Stimulated activated CD4-positive, alpha-beta T cell treated with anti-CD3 and anti-CD28 coated beads, Interleukin-12 subunit alpha, Interleukin-12 subunit beta, amount 100 ng/mL, for 4 hours (primary cell): ENCODE data around the gene ARHGEF19.
A peak's percentile ranks its signal among the peaks of the same experiment; 100 is the strongest.
"Not testable (repeated sequence)": the region's sequence is repeated elsewhere in the genome, so short reads cannot be mapped to it uniquely, and the experiment has no call there.

Source experiments
- DNase-seq: peaks from one replicate; pipeline ENCODE4 v3.0.0-alpha.2; 2020

The ARHGEF19 gene

GRCh38 chr1:16218674-16219071, 6.2 kb upstream of the ARHGEF19 start:
- DNase-seq = no peak

GRCh38 chr1:16218014-16218673, 5.7 kb upstream of the ARHGEF19 start:
- no peak for DNase-seq

GRCh38 chr1:16217061-16217785, 4.8 kb upstream of the ARHGEF19 start:
- DNase-seq = peak; percentile 93

- DNase-seq = peak; percentile 39
Measured at GRCh38 chr1:16215882-16216753, 3.7 kb upstream of the ARHGEF19 start.

GRCh38 chr1:16215240-16215639, 2.8 kb upstream of the ARHGEF19 start:
- not testable (repeated sequence) for DNase-seq

GRCh38 chr1:16213544-16213943, 1.1 kb upstream of the ARHGEF19 start:
- DNase-seq = not testable (repeated sequence)

- no peak for DNase-seq
Measured at GRCh38 chr1:16213013-16213412, 561 bp upstream of the ARHGEF19 start.

GRCh38 chr1:16211824-16212223, 628 bp downstream of the ARHGEF19 start:
- no peak for DNase-seq

GRCh38 chr1:16210581-16210980, 1.9 kb downstream of the ARHGEF19 start:
- DNase-seq = no peak

- no peak for DNase-seq
Measured at GRCh38 chr1:16209847-16210407, 2.5 kb downstream of the ARHGEF19 start.

- DNase-seq = no peak
Measured at GRCh38 chr1:16209132-16209846, 3.2 kb downstream of the ARHGEF19 start.

GRCh38 chr1:16208270-16208987, 4.0 kb downstream of the ARHGEF19 start:
- no peak for DNase-seq

- no peak for DNase-seq
Measured at GRCh38 chr1:16207318-16208269, 4.9 kb downstream of the ARHGEF19 start.

- DNase-seq = peak; percentile 91
Measured at GRCh38 chr1:16206547-16207317, 5.7 kb downstream of the ARHGEF19 start.

- no peak for DNase-seq
Measured at GRCh38 chr1:16205891-16206546, 6.4 kb downstream of the ARHGEF19 start.

GRCh38 chr1:16205334-16205671, 7.1 kb downstream of the ARHGEF19 start:
- DNase-seq = no peak

GRCh38 chr1:16204634-16205333, 7.7 kb downstream of the ARHGEF19 start:
- no peak for DNase-seq

GRCh38 chr1:16204216-16204615, 8.2 kb downstream of the ARHGEF19 start:
- DNase-seq = no peak

- DNase-seq = no peak
Measured at GRCh38 chr1:16203550-16203949, 8.9 kb downstream of the ARHGEF19 start.
